ENCODE measurements around the gene MOCS2. TPM values are rescaled to one million over a fixed set of nuclear protein-coding genes. Genes with fewer than 3 reads are reported as not detected.

MOCS2 gene
- total RNA-seq, 2 donors from 2014 or later, result 44.2 to 45.5 TPM

DNA sequence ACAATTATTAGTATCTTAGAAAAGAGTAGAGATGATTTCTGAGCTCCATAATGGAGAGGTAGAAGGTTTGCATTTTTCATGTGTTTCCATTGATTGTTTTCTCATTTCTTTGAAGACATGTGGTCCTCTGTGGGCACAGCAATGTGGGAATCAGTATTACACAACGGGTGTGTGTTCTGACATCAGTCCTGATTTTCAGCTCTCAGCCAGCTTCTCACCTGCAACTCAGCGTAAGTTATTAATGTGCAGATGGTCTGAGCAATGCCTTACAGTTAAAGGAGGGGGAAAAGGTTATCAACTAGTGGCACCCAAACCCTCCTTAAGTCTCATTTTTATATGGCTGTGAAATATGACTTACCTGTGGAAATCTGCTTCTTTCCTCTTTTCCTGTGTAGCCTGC lies 61.3 kb downstream of the MOCS2 start:
- DNase-seq (ENCODE audit: low spot score) (no peak), ATAC-seq (ENCODE audit: insufficient number of reproducible peaks, low FRiP score, low read depth) (no peak)
- H3K27ac ChIP-seq, result no peak overlapping the region
- H3K4me3 ChIP-seq, result no peak overlapping the region
- TF ChIP-seq, protein P1, sequence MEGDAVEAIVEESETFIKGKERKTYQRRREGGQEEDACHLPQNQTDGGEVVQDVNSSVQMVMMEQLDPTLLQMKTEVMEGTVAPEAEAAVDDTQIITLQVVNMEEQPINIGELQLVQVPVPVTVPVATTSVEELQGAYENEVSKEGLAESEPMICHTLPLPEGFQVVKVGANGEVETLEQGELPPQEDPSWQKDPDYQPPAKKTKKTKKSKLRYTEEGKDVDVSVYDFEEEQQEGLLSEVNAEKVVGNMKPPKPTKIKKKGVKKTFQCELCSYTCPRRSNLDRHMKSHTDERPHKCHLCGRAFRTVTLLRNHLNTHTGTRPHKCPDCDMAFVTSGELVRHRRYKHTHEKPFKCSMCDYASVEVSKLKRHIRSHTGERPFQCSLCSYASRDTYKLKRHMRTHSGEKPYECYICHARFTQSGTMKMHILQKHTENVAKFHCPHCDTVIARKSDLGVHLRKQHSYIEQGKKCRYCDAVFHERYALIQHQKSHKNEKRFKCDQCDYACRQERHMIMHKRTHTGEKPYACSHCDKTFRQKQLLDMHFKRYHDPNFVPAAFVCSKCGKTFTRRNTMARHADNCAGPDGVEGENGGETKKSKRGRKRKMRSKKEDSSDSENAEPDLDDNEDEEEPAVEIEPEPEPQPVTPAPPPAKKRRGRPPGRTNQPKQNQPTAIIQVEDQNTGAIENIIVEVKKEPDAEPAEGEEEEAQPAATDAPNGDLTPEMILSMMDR (IDR thresholded peaks at IDR 0.05), result no peak
- H3K9me3 ChIP-seq, result no peaks in the 10 kb centered on the region
- H3K36me3 ChIP-seq, result peaks cover 3% of the 10 kb centered on the region
- H3K4me1 ChIP-seq (ENCODE audit: control insufficient read depth in 1 of 2, low read depth in 2 of 2), result no peaks in the 10 kb centered on the region
- H3K27me3 ChIP-seq (replicated peaks; ENCODE audit: insufficient read depth), result no peaks in the 10 kb centered on the region

Other genes starting within 250 kb of the MOCS2 start
- 1 to 10 TPM; 4.9 to 7.2 TPM for gene ITGA2, start 120.4 kb downstream of the MOCS2 start, total RNA-seq